Neural cell (in vitro differentiated cells): ENCODE results near the gene SEZ6.

Source experiments
- EP300 ChIP-seq: fragments of 450-650 bp; conservative IDR thresholded peaks from 2 replicates; pipeline ENCODE4 v1.6.1; 2014; ENCODE audit warnings: antibody characterized with exemption, mild to moderate bottlenecking, moderate library complexity; ENCODE audit not compliant: poor library complexity, severe bottlenecking
- EZH2 ChIP-seq: fragments of 200-600, 300-800 bp; shearing (Covaris generic), sonication (generic); IDR thresholded peaks from 2 replicates; pipeline ENCODE4 v1.6.1; 2014; ENCODE audit warnings: antibody characterized with exemption, low read length, borderline replicate concordance, mild to moderate bottlenecking; ENCODE audit not compliant: insufficient read depth, poor library complexity, severe bottlenecking
- POLR2AphosphoS5 ChIP-seq: IDR thresholded peaks from 2 replicates; pipeline ENCODE4 v1.6.1; 2012
- RAD21 ChIP-seq: fragments of 450-650 bp; conservative IDR thresholded peaks from 2 replicates; pipeline ENCODE4 v1.6.1; 2014; ENCODE audit warnings: antibody characterized with exemption, mild to moderate bottlenecking, moderate library complexity
- REST ChIP-seq: IDR thresholded peaks from 2 replicates; pipeline ENCODE4 v1.6.1; 2012; ENCODE audit warnings: borderline replicate concordance
- SMC3 ChIP-seq: fragments of 450-650 bp; conservative IDR thresholded peaks from 2 replicates; pipeline ENCODE4 v1.6.1; 2014; ENCODE audit warnings: antibody characterized with exemption, mild to moderate bottlenecking, moderate library complexity; ENCODE audit not compliant: poor library complexity
- TAF1 ChIP-seq: IDR thresholded peaks from 2 replicates; pipeline ENCODE4 v1.6.1; 2012; ENCODE audit warnings: low read depth
- TF ChIP-seq, protein P1 (sequence below): fragments of 450-650 bp; IDR thresholded peaks from 2 replicates; pipeline ENCODE4 v1.5.1; 2014; ENCODE audit warnings: antibody characterized with exemption, mild to moderate bottlenecking, moderate library complexity; ENCODE audit not compliant: poor library complexity, severe bottlenecking

DNA sequence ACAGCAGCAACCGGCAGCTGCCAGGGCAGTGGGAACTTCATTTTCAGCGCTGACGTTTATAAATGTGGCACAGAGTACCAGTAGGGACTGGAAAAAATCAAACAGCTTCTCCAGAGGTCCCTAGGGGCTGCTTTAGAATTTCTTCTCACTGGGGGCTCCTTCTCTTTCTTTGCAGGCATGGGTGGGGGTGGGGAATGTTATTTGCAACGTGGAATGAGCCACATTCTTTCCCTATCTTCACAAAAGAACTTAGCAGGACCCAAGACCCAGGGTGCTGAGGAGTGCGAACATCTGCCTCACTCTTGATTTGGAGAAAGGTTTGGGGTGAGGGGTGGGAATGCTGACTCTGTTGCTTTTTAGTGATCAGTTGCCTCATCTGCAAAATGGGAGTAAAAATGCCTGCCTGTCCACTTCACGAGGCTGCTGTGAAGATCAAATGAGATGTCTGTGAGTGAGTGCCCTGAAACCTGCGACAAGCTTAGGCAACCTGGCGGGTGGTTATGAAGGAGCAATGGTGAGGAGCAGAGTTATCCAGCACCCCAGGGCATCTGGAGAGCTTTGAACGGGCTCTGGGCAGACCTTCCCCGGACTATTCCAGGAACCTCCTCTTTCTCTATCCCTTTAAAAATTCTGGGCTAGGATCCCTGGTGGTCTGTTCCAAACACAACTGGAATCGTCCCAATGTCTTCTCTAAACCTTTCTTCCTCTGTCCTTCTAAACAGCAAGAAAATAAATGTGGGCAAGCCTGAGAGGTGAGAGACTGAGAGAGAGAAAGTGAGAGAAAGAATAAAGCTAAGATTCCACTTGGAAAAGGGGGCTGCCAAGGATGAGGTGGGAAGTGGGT, 26.4 kb upstream of the SEZ6 start:
- TF ChIP-seq REST, result no peak
- TF ChIP-seq, protein P1, sequence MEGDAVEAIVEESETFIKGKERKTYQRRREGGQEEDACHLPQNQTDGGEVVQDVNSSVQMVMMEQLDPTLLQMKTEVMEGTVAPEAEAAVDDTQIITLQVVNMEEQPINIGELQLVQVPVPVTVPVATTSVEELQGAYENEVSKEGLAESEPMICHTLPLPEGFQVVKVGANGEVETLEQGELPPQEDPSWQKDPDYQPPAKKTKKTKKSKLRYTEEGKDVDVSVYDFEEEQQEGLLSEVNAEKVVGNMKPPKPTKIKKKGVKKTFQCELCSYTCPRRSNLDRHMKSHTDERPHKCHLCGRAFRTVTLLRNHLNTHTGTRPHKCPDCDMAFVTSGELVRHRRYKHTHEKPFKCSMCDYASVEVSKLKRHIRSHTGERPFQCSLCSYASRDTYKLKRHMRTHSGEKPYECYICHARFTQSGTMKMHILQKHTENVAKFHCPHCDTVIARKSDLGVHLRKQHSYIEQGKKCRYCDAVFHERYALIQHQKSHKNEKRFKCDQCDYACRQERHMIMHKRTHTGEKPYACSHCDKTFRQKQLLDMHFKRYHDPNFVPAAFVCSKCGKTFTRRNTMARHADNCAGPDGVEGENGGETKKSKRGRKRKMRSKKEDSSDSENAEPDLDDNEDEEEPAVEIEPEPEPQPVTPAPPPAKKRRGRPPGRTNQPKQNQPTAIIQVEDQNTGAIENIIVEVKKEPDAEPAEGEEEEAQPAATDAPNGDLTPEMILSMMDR, result no peak
- TF ChIP-seq EP300, result no peak
- TF ChIP-seq TAF1, result no peak
- no peak for TF ChIP-seq EZH2
- TF ChIP-seq POLR2AphosphoS5, result no peak
- no peak for TF ChIP-seq SMC3
- TF ChIP-seq RAD21, result no peak
